ENCODE results near the gene GABPB2. TPM values are rescaled to one million over a fixed set of nuclear protein-coding genes. Genes with fewer than 3 reads are reported as not detected.
A peak's percentile ranks its signal among the peaks of the same experiment; 100 is the strongest.

The GABPB2 gene
- polyA plus RNA-seq, 1 of the 3 experiments (the other 2 are of a cell fraction), result 2.4 TPM

DNA sequence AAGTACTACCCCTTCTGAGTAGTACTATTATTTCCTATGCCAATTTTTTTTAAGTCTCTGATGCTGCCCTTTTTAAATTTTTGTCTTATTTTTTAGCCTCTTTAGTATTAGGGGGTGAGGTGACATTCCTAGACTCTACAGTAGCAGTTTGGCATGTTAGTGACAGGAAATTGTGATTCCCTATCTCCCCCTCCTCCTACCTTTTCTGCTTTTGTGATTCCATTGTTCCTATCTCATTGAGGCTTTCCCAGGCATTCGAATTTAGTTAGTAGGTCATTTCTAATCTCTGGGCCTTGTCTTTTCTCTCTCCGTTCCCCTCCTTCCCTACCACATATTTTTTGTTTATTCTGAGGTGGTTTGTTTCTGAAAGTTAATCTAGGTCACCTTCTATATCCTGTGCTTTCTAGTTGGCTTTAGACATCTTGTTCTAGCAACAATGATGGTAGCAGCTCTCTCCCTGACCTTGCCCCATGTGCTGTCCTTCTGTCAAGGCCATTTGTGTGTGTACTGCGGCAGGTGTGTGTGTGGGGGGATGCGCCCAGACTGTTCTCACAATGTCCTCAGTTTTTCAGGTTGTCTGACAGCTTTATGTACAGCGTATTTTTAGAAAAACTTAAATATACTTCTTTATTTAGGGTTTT, 54.3 kb downstream of the GABPB2 start (continued):
- TF ChIP-seq, protein P1, sequence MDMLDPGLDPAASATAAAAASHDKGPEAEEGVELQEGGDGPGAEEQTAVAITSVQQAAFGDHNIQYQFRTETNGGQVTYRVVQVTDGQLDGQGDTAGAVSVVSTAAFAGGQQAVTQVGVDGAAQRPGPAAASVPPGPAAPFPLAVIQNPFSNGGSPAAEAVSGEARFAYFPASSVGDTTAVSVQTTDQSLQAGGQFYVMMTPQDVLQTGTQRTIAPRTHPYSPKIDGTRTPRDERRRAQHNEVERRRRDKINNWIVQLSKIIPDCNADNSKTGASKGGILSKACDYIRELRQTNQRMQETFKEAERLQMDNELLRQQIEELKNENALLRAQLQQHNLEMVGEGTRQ (IDR thresholded peaks at IDR 0.05; ENCODE audit: borderline replicate concordance, low read depth, low read length), result no peak
- TF ChIP-seq SMC3 (IDR thresholded peaks at IDR 0.05; ENCODE audit: low read depth, low read length) (no peak), YY1 (IDR thresholded peaks at IDR 0.05; ENCODE audit: low read depth) (no peak), FOXJ3 (CRISPR knock-in tag; IDR thresholded peaks at IDR 0.05) (no peak)

DNA sequence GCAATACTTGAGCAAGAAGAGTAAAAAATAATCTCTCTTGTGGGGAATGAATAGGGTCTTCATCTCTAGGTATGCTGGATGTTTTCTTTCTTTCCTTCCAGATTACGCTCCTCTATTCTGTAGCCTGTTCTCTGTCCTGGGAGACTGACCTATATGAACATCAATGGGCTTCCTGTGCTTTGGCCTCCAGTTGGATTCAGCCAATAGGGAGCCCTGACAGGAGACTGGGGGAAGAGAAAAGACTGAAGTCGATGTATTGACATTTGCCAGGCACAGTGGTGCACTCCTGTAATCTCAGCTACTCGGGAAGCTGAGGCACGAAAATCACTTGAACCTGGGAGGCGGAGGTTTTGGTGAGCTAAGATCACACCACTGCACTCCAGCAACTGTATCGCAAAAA, 58.2 kb downstream of the GABPB2 start:
- Histone ChIP-seq H3F3A (replicated peaks; ENCODE audit: insufficient read depth) (peaks cover 13% of the 10 kb centered on the region), H3K27ac (ENCODE audit: low read depth in 2 of 2, low read length in 1 of 2) (no peak overlapping the region), H3K4me1 (ENCODE audit: control insufficient read depth in 1 of 2, insufficient read depth in 2 of 2, low read depth in 1 of 2, low read length in 1 of 2) (no peaks in the 10 kb centered on the region), H3K27me3 (ENCODE audit: insufficient read depth) (no peaks in the 10 kb centered on the region), H3K9ac (no peak overlapping the region), H3K9me3 (no peaks in the 10 kb centered on the region), H3K79me2 (ENCODE audit: insufficient read depth) (no peaks in the 10 kb centered on the region), H2AFZ (ENCODE audit: low read depth) (no peak overlapping the region), H3K9me2 (no peaks in the 10 kb centered on the region), H3K36me3 (replicated peaks in 1 of 2; ENCODE audit: control insufficient read depth in 1 of 2, insufficient read depth in 2 of 2, low read length in 1 of 2) (no peaks in the 10 kb centered on the region), H3K4me3 (ENCODE audit: low read depth in 2 of 2, low read length in 1 of 2) (no peak overlapping the region), H3K4me2 (no peak overlapping the region), H4K20me1 (ENCODE audit: insufficient read depth) (no peaks in the 10 kb centered on the region)
- WGBS (ENCODE audit: low lambda C conversion rate), result 80% methylated on average over 6 of the region's 6 CpGs
- ChIA-PET CTCF (no interaction called here), POLR2A (no interaction called here)
- TF ChIP-seq TEAD4 (IDR thresholded peaks at IDR 0.05; ENCODE audit: borderline replicate concordance, insufficient read depth) (no peak), POLR2AphosphoS5 (IDR thresholded peaks at IDR 0.05; ENCODE audit: low read depth, low read length) (no peak), RCOR1 (IDR thresholded peaks at IDR 0.05; ENCODE audit: low read length) (no peak), TCF12 (IDR thresholded peaks at IDR 0.05) (no peak), MEF2A (IDR thresholded peaks at IDR 0.05; ENCODE audit: borderline replicate concordance, low read depth) (no peak), NFIC (IDR thresholded peaks at IDR 0.05; ENCODE audit: borderline replicate concordance) (no peak), EP300 (IDR thresholded peaks at IDR 0.05; ENCODE audit: borderline replicate concordance in 1 of 2, low read depth in 1 of 2, low read length in 1 of 2) (no peak), CHD2 (IDR thresholded peaks at IDR 0.05; ENCODE audit: low read length, partially characterized antibody) (no peak), FOXM1 (IDR thresholded peaks at IDR 0.05; ENCODE audit: low read depth) (no peak), YY1 (IDR thresholded peaks at IDR 0.05; ENCODE audit: low read depth) (no peak), GABPA (IDR thresholded peaks at IDR 0.05; ENCODE audit: low read depth) (no peak)
- TF ChIP-seq, protein P2, sequence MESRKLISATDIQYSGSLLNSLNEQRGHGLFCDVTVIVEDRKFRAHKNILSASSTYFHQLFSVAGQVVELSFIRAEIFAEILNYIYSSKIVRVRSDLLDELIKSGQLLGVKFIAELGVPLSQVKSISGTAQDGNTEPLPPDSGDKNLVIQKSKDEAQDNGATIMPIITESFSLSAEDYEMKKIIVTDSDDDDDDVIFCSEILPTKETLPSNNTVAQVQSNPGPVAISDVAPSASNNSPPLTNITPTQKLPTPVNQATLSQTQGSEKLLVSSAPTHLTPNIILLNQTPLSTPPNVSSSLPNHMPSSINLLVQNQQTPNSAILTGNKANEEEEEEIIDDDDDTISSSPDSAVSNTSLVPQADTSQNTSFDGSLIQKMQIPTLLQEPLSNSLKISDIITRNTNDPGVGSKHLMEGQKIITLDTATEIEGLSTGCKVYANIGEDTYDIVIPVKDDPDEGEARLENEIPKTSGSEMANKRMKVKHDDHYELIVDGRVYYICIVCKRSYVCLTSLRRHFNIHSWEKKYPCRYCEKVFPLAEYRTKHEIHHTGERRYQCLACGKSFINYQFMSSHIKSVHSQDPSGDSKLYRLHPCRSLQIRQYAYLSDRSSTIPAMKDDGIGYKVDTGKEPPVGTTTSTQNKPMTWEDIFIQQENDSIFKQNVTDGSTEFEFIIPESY (IDR thresholded peaks at IDR 0.05; ENCODE audit: borderline replicate concordance, low read depth), result no peak
- TF ChIP-seq, protein P3, sequence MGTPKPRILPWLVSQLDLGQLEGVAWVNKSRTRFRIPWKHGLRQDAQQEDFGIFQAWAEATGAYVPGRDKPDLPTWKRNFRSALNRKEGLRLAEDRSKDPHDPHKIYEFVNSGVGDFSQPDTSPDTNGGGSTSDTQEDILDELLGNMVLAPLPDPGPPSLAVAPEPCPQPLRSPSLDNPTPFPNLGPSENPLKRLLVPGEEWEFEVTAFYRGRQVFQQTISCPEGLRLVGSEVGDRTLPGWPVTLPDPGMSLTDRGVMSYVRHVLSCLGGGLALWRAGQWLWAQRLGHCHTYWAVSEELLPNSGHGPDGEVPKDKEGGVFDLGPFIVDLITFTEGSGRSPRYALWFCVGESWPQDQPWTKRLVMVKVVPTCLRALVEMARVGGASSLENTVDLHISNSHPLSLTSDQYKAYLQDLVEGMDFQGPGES (IDR thresholded peaks at IDR 0.05; ENCODE audit: low read depth, low read length), result no peak
- TF ChIP-seq, protein P4, sequence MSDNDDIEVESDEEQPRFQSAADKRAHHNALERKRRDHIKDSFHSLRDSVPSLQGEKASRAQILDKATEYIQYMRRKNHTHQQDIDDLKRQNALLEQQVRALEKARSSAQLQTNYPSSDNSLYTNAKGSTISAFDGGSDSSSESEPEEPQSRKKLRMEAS (IDR thresholded peaks at IDR 0.05; ENCODE audit: low read depth), result no peak
- TF ChIP-seq, protein P5, sequence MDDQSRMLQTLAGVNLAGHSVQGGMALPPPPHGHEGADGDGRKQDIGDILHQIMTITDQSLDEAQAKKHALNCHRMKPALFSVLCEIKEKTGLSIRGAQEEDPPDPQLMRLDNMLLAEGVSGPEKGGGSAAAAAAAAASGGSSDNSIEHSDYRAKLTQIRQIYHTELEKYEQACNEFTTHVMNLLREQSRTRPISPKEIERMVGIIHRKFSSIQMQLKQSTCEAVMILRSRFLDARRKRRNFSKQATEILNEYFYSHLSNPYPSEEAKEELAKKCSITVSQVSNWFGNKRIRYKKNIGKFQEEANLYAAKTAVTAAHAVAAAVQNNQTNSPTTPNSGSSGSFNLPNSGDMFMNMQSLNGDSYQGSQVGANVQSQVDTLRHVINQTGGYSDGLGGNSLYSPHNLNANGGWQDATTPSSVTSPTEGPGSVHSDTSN (IDR thresholded peaks at IDR 0.05), result no peak
- TF ChIP-seq, protein P6, sequence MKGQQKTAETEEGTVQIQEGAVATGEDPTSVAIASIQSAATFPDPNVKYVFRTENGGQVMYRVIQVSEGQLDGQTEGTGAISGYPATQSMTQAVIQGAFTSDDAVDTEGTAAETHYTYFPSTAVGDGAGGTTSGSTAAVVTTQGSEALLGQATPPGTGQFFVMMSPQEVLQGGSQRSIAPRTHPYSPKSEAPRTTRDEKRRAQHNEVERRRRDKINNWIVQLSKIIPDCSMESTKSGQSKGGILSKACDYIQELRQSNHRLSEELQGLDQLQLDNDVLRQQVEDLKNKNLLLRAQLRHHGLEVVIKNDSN (IDR thresholded peaks at IDR 0.05; ENCODE audit: borderline replicate concordance, low read depth), result no peak
- TF ChIP-seq, protein P1 (IDR thresholded peaks at IDR 0.05; ENCODE audit: borderline replicate concordance, low read depth, low read length), result no peak
- DNase-seq, result peak; percentile 16

Data from SK-N-SH (cell line).